AG08396 (cell line): ENCODE measurements around the gene LRRC45.
A peak's percentile ranks its signal among the peaks of the same experiment; 100 is the strongest.

Experiments used
- DNase-seq: peaks from one replicate; pipeline ENCODE4 v3.0.0; 2012; ENCODE audit warnings: low spot score, mixed read lengths

LRRC45 gene

GRCh38 chr17:82051776-82052637 lies 28.9 kb downstream of the LRRC45 start, which contains the start of the genes GPS1 and RFNG:
Gene GPS1, plus strand, starts transcription at chr17:82051898. Its CDS starts 34 bp downstream, at chr17:82051932.
Gene RFNG, minus strand, starts transcription at chr17:82051811. Its CDS starts 45 bp downstream, at chr17:82051766.
- peak; percentile 92 for DNase-seq

- no peak for DNase-seq
Measured at GRCh38 chr17:82052638-82053059, 29.5 kb downstream of the LRRC45 start.

GRCh38 chr17:82053130-82053529 lies 30.0 kb downstream of the LRRC45 start:
- no peak for DNase-seq

GRCh38 chr17:82053556-82054263 lies 30.6 kb downstream of the LRRC45 start:
- DNase-seq: no peak

GRCh38 chr17:82054351-82055022 lies 31.4 kb downstream of the LRRC45 start:
- DNase-seq: no peak

- DNase-seq: no peak
Measured at GRCh38 chr17:82055023-82055964, 32.2 kb downstream of the LRRC45 start.

- DNase-seq: no peak
Measured at GRCh38 chr17:82055965-82056728, 33.0 kb downstream of the LRRC45 start.

- DNase-seq: no peak
Measured at GRCh38 chr17:82056729-82057621, 33.9 kb downstream of the LRRC45 start.

GRCh38 chr17:82058230-82058854 lies 35.2 kb downstream of the LRRC45 start:
- DNase-seq: no peak

- no peak for DNase-seq
Measured at GRCh38 chr17:82058855-82059249, 35.7 kb downstream of the LRRC45 start.

GRCh38 chr17:82059272-82060000 lies 36.3 kb downstream of the LRRC45 start:
- no peak for DNase-seq

- DNase-seq: no peak
Measured at GRCh38 chr17:82060001-82060380, 36.9 kb downstream of the LRRC45 start.

GRCh38 chr17:82060614-82061013 lies 37.5 kb downstream of the LRRC45 start:
- no peak for DNase-seq

- DNase-seq: no peak
Measured at GRCh38 chr17:82061047-82061925, 38.2 kb downstream of the LRRC45 start.

- DNase-seq: no peak
Measured at GRCh38 chr17:82062076-82062983, 39.2 kb downstream of the LRRC45 start.

GRCh38 chr17:82062984-82063368 lies 39.9 kb downstream of the LRRC45 start:
- DNase-seq: no peak
